Activated CD8-positive, alpha-beta T cell treated with anti-CD3 and anti-CD28 coated beads for 36 hours (primary cell): ENCODE results near the gene MARCHF3. TPM values are rescaled to one million over a fixed set of nuclear protein-coding genes. Genes with fewer than 3 reads are reported as not detected.

Experiments used
- ATAC-seq: fragments of 200-7000 bp; cut with Tn5 transposase; one replicate; pipeline ENCODE4 v1.10.0; 2021; ENCODE audit warnings: mild to moderate bottlenecking, moderate library complexity
- CTCF ChIA-PET: fragments of 350-600 bp; sonication (Branson Sonifier 250); formaldehyde crosslinking; loops from one replicate; lab custom pipeline; 2021; ENCODE audit warnings: antibody characterized with exemption; lab: Charles Lee
- POLR2A ChIA-PET: fragments of 350-600 bp; sonication (Branson Sonifier 250); formaldehyde crosslinking; loops from one replicate; lab custom pipeline; 2021; ENCODE audit warnings: antibody characterized with exemption; lab: Charles Lee
- DNase-seq: peaks from one replicate; pipeline ENCODE4 v3.0.0-alpha.2; 2020
- H3K27ac Mint-ChIP-seq: one replicate; pipeline ENCODE4 v1.8.0; 2021; ENCODE audit warnings: mild to moderate bottlenecking, mixed read lengths
- H3K27me3 Mint-ChIP-seq: one replicate; pipeline ENCODE4 v1.8.0; 2021; ENCODE audit warnings: mixed read lengths
- H3K36me3 Mint-ChIP-seq: one replicate; pipeline ENCODE4 v1.8.0; 2021; ENCODE audit warnings: low read depth, mixed read lengths
- H3K4me1 Mint-ChIP-seq: one replicate; pipeline ENCODE4 v1.8.0; 2021; ENCODE audit warnings: low read depth, mixed read lengths
- H3K4me3 Mint-ChIP-seq: one replicate; pipeline ENCODE4 v1.8.0; 2021; ENCODE audit warnings: mild to moderate bottlenecking, moderate library complexity, mixed read lengths
- H3K9me3 Mint-ChIP-seq: one replicate; pipeline ENCODE4 v1.8.0; 2021; ENCODE audit warnings: mixed read lengths
- intact Hi-C: fragments of 100-400 bp; cut with micrococcal nuclease; formaldehyde crosslinking; loops from one replicate; pipeline ENCODE4 v1.10.0; 2022
- total RNA-seq, 2 experiments: library from RNA; stranded (reverse); gene quantifications; one replicate each; pipeline ENCODE4 v1.2.3, GENCODE V29; 2021
- TF ChIP-seq, protein P1 (sequence below): fragments of 200-600 bp; IDR thresholded peaks from one replicate; pipeline ENCODE4 v1.8.0; 2022; ENCODE audit warnings: antibody characterized with exemption, mild to moderate bottlenecking

The MARCHF3 gene
- total RNA-seq, 2 experiments from 2014 or later, result 6.1 TPM

GRCh38 chr5:126998895-126999570, 31.3 kb downstream of the MARCHF3 start:
- TF ChIP-seq, protein P1, sequence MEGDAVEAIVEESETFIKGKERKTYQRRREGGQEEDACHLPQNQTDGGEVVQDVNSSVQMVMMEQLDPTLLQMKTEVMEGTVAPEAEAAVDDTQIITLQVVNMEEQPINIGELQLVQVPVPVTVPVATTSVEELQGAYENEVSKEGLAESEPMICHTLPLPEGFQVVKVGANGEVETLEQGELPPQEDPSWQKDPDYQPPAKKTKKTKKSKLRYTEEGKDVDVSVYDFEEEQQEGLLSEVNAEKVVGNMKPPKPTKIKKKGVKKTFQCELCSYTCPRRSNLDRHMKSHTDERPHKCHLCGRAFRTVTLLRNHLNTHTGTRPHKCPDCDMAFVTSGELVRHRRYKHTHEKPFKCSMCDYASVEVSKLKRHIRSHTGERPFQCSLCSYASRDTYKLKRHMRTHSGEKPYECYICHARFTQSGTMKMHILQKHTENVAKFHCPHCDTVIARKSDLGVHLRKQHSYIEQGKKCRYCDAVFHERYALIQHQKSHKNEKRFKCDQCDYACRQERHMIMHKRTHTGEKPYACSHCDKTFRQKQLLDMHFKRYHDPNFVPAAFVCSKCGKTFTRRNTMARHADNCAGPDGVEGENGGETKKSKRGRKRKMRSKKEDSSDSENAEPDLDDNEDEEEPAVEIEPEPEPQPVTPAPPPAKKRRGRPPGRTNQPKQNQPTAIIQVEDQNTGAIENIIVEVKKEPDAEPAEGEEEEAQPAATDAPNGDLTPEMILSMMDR, result no peak
- intact Hi-C loops, result no loop called here
- Mint-ChIP-seq H3K27ac (no peak overlapping the region), H3K36me3 (no peaks in the 10 kb centered on the region), H3K9me3 (no peaks in the 10 kb centered on the region), H3K4me3 (no peak overlapping the region), H3K27me3 (no peaks in the 10 kb centered on the region), H3K4me1 (peaks cover 13% of the 10 kb centered on the region)
- no peak for DNase-seq
- ChIA-PET CTCF (interaction anchor here (1.0 kb wide), 1 partner anchor 9 kb away, joined by 3 read pairs; no protein-coding TSS in a partner anchor), POLR2A (no interaction called here)
- no peak for ATAC-seq

DNA sequence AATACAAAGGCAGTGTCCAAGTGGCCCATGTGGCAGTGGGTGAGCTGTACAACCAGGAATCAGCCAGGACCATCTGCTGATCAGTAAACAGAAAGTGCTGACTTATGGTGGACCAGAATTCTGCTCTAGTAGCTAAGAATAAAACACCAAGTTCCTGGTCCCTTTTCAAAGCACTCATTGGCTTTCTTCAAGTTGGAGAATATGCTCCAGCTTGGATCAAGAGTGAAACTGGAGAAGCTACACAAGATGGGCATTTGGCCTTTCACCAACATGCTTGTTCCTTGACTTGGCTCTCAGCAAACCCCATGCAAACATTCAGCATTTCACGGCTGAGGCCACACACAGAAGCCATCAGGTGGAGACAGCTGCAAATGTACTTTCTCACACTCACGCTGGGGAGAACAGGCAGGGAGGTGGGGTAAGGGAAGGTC, 32.1 kb downstream of the MARCHF3 start:
- no peak overlapping the region for H3K27ac Mint-ChIP-seq
- H3K4me1 Mint-ChIP-seq, result peaks cover 15% of the 10 kb centered on the region
- H3K4me3 Mint-ChIP-seq, result no peak overlapping the region
- ATAC-seq (no peak), DNase-seq (no peak)
- CTCF ChIA-PET, result no interaction called here
- no peaks in the 10 kb centered on the region for H3K36me3 Mint-ChIP-seq
- TF ChIP-seq, protein P1, result no peak
- intact Hi-C loops, result no loop called here
- no peaks in the 10 kb centered on the region for H3K27me3 Mint-ChIP-seq
- H3K9me3 Mint-ChIP-seq, result no peaks in the 10 kb centered on the region
- POLR2A ChIA-PET, result no interaction called here

DNA sequence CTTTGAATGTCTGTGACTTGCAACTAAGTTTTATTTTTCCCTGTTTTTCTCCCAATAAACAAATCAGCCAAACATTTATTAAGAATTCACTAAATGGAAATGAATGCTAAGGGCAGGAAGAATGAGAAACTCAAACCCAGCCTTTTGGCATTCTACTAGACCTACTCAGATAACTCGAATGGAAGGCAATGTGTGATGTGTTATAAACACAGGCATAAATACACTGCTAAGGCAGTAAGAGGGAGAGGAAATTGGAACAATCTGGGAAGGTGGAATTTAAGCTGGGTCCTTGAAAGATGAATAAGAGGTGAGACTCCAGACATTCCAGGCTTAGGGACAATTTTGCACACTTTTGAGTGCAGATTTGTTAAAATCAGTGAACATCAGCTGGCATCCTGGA, 34.7 kb downstream of the MARCHF3 start:
- no peak for DNase-seq
- ATAC-seq, result no peak
- no peaks in the 10 kb centered on the region for H3K36me3 Mint-ChIP-seq
- H3K27ac Mint-ChIP-seq, result no peak overlapping the region
- ChIA-PET POLR2A (no interaction called here), CTCF (interaction anchor here (0.9 kb wide), 1 partner anchor 19 kb away, joined by 3 read pairs; no protein-coding TSS in a partner anchor)
- H3K9me3 Mint-ChIP-seq, result peaks cover under 1% of the 10 kb centered on the region
- TF ChIP-seq, protein P1, result no peak
- intact Hi-C loops, result no loop called here
- H3K4me3 Mint-ChIP-seq, result no peak overlapping the region
- no peaks in the 10 kb centered on the region for H3K27me3 Mint-ChIP-seq
- H3K4me1 Mint-ChIP-seq, result peaks cover 15% of the 10 kb centered on the region

- DNase-seq (no peak), ATAC-seq (no peak)
- TF ChIP-seq, protein P1, result no peak
- POLR2A ChIA-PET, result no interaction called here
- intact Hi-C loops, result no loop called here
- Mint-ChIP-seq H3K9me3 (peaks cover 6% of the 10 kb centered on the region), H3K4me3 (no peak overlapping the region), H3K27me3 (no peaks in the 10 kb centered on the region), H3K27ac (no peak overlapping the region), H3K4me1 (peaks cover 18% of the 10 kb centered on the region), H3K36me3 (no peaks in the 10 kb centered on the region)
- CTCF ChIA-PET, result no interaction called here
Measured at GRCh38 chr5:126995039-126995438, 35.3 kb downstream of the MARCHF3 start.

- POLR2A ChIA-PET, result no interaction called here
Measured at GRCh38 chr5:126994485-126994884, 35.9 kb downstream of the MARCHF3 start.

More at GRCh38 chr5:126994485-126994884, 35.9 kb downstream of the MARCHF3 start:
- no peaks in the 10 kb centered on the region for H3K27me3 Mint-ChIP-seq
- no peak overlapping the region for H3K4me3 Mint-ChIP-seq
- H3K4me1 Mint-ChIP-seq, result peaks cover 21% of the 10 kb centered on the region
- CTCF ChIA-PET, result no interaction called here
- ATAC-seq, result no peak
- H3K9me3 Mint-ChIP-seq, result peaks cover 6% of the 10 kb centered on the region
- no peaks in the 10 kb centered on the region for H3K36me3 Mint-ChIP-seq
- TF ChIP-seq, protein P1, result no peak
- intact Hi-C loops, result no loop called here
- no peak overlapping the region for H3K27ac Mint-ChIP-seq
- DNase-seq, result peak; percentile 12
